ENCODE measurements around the gene CLEC3B. TPM values are rescaled to one million over a fixed set of nuclear protein-coding genes. Genes with fewer than 3 reads are reported as not detected.

CLEC3B gene
- total and polyA plus RNA-seq, 2 of the 8 experiments (the other 6 are each of a cell fraction or from before 2014, with no cell fraction given) = 0.32 TPM; not detected in 1

DNA sequence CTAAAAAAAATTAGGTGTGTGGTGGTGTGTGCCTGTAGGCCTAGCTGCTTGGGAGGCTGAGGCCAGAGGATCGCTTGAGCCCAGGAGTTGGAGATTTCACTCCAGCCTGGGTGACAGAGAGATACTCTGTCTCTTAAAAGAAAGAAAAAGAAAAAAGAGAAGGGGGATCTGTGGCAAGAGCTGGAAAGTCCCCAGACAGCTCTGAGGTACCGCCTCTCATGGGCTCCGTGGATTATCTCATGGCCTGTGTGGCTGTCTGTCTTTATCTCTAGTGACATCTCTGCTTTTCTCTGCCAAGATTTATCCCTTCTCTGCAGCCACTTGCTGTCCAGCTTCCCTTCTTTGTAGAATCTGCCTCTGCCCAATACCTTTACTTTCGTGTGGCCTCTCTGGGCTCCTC lies 44.4 kb upstream of the CLEC3B start (continued):
- TF ChIP-seq, protein P1, sequence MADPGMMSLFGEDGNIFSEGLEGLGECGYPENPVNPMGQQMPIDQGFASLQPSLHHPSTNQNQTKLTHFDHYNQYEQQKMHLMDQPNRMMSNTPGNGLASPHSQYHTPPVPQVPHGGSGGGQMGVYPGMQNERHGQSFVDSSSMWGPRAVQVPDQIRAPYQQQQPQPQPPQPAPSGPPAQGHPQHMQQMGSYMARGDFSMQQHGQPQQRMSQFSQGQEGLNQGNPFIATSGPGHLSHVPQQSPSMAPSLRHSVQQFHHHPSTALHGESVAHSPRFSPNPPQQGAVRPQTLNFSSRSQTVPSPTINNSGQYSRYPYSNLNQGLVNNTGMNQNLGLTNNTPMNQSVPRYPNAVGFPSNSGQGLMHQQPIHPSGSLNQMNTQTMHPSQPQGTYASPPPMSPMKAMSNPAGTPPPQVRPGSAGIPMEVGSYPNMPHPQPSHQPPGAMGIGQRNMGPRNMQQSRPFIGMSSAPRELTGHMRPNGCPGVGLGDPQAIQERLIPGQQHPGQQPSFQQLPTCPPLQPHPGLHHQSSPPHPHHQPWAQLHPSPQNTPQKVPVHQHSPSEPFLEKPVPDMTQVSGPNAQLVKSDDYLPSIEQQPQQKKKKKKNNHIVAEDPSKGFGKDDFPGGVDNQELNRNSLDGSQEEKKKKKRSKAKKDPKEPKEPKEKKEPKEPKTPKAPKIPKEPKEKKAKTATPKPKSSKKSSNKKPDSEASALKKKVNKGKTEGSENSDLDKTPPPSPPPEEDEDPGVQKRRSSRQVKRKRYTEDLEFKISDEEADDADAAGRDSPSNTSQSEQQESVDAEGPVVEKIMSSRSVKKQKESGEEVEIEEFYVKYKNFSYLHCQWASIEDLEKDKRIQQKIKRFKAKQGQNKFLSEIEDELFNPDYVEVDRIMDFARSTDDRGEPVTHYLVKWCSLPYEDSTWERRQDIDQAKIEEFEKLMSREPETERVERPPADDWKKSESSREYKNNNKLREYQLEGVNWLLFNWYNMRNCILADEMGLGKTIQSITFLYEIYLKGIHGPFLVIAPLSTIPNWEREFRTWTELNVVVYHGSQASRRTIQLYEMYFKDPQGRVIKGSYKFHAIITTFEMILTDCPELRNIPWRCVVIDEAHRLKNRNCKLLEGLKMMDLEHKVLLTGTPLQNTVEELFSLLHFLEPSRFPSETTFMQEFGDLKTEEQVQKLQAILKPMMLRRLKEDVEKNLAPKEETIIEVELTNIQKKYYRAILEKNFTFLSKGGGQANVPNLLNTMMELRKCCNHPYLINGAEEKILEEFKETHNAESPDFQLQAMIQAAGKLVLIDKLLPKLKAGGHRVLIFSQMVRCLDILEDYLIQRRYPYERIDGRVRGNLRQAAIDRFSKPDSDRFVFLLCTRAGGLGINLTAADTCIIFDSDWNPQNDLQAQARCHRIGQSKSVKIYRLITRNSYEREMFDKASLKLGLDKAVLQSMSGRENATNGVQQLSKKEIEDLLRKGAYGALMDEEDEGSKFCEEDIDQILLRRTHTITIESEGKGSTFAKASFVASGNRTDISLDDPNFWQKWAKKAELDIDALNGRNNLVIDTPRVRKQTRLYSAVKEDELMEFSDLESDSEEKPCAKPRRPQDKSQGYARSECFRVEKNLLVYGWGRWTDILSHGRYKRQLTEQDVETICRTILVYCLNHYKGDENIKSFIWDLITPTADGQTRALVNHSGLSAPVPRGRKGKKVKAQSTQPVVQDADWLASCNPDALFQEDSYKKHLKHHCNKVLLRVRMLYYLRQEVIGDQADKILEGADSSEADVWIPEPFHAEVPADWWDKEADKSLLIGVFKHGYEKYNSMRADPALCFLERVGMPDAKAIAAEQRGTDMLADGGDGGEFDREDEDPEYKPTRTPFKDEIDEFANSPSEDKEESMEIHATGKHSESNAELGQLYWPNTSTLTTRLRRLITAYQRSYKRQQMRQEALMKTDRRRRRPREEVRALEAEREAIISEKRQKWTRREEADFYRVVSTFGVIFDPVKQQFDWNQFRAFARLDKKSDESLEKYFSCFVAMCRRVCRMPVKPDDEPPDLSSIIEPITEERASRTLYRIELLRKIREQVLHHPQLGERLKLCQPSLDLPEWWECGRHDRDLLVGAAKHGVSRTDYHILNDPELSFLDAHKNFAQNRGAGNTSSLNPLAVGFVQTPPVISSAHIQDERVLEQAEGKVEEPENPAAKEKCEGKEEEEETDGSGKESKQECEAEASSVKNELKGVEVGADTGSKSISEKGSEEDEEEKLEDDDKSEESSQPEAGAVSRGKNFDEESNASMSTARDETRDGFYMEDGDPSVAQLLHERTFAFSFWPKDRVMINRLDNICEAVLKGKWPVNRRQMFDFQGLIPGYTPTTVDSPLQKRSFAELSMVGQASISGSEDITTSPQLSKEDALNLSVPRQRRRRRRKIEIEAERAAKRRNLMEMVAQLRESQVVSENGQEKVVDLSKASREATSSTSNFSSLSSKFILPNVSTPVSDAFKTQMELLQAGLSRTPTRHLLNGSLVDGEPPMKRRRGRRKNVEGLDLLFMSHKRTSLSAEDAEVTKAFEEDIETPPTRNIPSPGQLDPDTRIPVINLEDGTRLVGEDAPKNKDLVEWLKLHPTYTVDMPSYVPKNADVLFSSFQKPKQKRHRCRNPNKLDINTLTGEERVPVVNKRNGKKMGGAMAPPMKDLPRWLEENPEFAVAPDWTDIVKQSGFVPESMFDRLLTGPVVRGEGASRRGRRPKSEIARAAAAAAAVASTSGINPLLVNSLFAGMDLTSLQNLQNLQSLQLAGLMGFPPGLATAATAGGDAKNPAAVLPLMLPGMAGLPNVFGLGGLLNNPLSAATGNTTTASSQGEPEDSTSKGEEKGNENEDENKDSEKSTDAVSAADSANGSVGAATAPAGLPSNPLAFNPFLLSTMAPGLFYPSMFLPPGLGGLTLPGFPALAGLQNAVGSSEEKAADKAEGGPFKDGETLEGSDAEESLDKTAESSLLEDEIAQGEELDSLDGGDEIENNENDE (IDR thresholded peaks at IDR 0.05; ENCODE audit: insufficient replicate concordance, low read length) = no peak
- TF ChIP-seq ZNF274 (IDR thresholded peaks at IDR 0.05; ENCODE audit: borderline replicate concordance, extremely low read depth, low read length) (no peak), GTF2F1 (IDR thresholded peaks at IDR 0.05; ENCODE audit: borderline replicate concordance, low read depth, low read length) (no peak), CHD2 (IDR thresholded peaks at IDR 0.05; ENCODE audit: low read length) (no peak), HDAC2 (IDR thresholded peaks at IDR 0.05; ENCODE audit: borderline replicate concordance in 1 of 2, low read depth in 2 of 2, low read length in 2 of 2) (no peak), CTBP2 (IDR thresholded peaks at IDR 0.05; ENCODE audit: borderline replicate concordance, insufficient read depth, insufficient read length, low read length) (no peak), TAF1 (IDR thresholded peaks at IDR 0.05; ENCODE audit: low read depth, low read length) (no peak), SRF (IDR thresholded peaks at IDR 0.05; ENCODE audit: low read depth, low read length) (no peak)
- TF ChIP-seq, protein P2, sequence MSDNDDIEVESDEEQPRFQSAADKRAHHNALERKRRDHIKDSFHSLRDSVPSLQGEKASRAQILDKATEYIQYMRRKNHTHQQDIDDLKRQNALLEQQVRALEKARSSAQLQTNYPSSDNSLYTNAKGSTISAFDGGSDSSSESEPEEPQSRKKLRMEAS (IDR thresholded peaks at IDR 0.05) = no peak
